Cardiac septum (tissue), 1 donor: ENCODE data around the gene SERPINA5. TPM values are rescaled to one million over a fixed set of nuclear protein-coding genes. Genes with fewer than 3 reads are reported as not detected.
"Not testable (repeated sequence)": the region's sequence is repeated elsewhere in the genome, so short reads cannot be mapped to it uniquely, and the experiment has no call there.

ENCODE experiments used
- DNase-seq: peaks from one replicate; pipeline ENCODE4 v3.0.0-alpha.2; 2020; ENCODE audit warnings: low spot score
- intact Hi-C: fragments of 100-400 bp; cut with DNase I; formaldehyde crosslinking; loops from one replicate; pipeline ENCODE4 v1.14.0; 2022
- total RNA-seq: library from RNA; stranded (reverse); fragmentation: NEBNext Ultra II Directional; extraction: Animal tissue kit (Norgen Biotek cat#: 25700); gene quantifications from one replicate; pipeline ENCODE4 v1.2.1, GENCODE V29; 2021
- donor health status: DM: no; HTN: no; CAD: no.

Gene SERPINA5
- total RNA-seq, 1 donor from 2014 or later, result 1.2 TPM

DNA sequence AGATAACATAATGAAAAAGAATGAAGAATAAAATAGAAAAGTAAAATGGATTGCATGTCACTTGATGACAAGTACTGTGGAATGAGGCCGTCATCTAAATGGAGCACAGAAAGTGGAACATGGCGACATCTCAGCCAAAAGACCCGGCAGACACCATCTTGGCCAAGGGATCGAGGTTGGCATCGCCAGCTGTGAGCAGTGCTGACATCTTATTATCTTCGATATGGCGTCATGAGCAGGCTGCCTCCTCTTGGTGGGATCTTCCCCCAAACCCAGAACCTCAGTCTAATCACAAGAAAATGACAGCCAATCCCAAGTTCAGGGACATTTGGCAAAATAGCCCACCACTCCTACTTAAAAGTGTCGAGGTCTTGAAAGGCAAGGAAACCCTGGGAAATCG, 15.1 kb downstream of the SERPINA5 start:
- DNase-seq, result no peak
- intact Hi-C loops, result no loop called here

DNA sequence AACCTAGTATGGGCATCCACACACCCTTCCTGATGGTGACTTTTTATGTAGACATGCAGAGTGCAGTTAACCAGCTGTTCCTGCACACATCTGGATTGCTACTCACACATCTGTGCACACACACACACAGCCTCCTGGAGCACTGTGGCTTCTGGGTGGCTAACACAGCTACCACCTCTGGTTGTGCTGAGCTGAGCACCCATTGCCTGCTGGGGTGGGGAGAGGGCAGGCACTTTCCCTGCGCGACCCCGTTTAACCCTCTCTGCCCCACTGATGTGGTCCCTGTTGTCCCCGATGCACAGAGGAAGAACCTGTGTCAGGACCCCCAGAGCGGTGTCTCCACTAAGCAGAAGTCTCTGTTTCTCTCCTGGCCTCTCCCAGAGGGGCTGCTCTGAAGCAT, 16.6 kb downstream of the SERPINA5 start:
- DNase-seq, result no peak
- intact Hi-C loops, result no loop called here

DNA sequence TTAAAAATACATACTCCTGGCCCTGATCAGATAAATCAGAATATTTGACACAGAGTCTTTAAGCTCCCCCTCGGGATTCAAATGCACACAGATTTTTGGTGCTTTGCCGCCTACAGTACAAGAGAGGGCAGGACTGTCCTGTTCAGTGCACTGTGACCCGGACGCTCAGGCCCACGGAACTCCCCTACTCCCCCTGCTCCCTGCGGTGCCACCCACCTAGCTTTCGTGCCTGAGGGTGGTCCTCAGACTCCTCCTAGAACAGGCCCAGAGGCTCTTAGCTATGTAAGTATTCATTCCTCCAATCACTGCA, 17.2 kb downstream of the SERPINA5 start:
- DNase-seq, result no peak
- intact Hi-C loops, result no loop called here

DNA sequence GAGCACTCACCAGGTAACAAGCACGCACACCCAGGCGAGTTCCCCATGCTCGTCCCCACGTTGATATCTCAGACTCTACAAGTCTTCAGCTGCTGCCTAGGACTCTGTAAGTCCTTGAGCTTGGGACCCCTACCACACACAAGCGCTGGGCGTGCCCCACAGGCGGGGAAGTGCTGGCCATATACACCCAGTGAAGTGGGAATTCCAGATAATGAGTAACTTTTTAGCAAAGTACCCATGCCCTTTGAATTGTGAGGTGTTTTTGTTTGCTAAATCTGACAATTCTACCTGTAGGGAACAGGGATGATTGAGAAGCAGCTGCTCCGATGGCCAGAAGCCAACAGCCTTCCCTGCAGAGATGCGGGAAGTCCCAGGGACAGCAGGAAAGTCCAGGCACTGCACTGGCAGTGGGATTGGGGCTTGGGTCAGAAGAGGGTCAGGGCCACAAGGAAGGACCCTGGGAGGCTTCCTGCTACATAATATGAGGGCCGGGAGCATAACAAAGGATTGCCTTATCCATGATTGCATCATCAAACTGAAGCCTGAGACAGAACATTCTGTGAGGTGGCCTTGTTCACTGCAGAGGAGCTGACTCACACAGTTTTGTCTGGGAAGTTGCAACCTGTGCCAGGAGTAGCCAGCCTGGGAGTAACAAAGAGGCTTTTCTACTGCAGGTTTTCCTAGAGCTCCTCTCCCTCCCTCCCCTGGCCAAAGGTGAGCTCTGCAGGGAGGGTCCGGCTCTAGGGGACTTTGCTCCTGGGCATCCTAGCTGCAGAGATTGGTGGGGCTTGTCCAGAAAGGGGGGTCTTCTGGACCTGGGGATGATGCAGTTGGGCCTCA, 17.8 kb downstream of the SERPINA5 start:
- no peak for DNase-seq
- intact Hi-C loops, result no loop called here

DNA sequence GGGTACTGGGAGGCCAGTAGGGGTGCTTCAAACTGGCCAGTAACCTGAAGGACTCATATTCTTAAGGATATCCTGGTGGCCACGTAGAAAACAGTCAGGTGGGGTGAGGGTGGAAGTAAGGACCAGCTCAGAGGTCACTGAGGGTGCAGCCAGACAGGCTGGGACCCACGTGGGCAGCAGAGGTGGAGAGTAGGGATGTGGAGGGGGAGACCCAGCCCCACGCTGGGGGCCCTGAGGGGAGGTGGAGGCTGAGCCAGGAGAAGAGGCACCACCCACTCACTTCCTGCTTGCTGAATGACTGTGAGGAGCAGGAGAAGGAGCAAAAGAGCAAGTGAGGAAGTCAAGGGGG, 18.4 kb downstream of the SERPINA5 start:
- intact Hi-C loops, result no loop called here
- DNase-seq, result no peak

DNA sequence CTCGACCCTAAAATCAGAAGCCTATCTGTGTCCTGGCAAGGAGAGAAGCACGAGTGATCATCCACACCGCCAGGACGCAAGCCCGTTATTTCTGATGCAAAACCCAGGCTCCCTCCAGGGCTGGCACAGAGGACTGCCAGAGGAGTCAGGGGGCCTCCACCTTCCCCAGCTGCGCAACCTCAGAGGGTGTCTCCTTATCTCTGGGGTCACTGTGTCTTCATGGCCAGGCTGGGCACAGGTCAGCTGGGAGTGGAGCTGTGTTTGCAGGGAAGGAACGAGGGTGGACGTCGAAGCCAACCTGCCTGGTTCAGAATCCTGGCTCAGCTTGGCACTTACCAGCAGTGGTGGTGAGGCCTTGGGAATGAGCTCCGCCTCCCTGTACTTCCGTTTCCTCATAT, 18.9 kb downstream of the SERPINA5 start:
- no peak for DNase-seq
- intact Hi-C loops, result no loop called here

DNA sequence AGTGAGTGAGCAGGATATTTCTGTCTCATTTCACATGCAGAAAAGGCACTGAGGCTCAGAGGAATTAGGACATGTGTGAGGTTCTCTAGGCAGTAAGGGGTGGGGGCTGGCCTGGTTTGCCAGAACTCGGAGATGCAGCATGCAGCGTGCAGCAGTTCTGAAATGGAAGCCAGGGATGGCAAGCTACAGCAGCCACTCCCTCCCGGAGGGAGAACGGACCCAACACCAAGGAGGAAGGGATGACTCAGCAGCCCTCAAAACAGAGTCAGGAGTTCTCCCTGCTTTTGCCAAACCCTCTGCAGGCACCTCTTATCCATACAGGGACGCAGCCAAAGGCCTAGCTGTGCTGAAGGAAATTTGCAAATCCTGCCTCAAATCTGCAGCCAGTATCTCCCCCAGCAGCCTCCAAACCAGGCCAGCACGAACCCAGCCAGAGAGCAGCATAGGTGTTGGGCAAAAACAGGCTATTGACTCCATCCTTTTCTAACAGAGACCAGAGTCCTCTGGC, 20.7 kb downstream of the SERPINA5 start:
- intact Hi-C loops, result no loop called here
- peak; percentile 82 for DNase-seq

DNA sequence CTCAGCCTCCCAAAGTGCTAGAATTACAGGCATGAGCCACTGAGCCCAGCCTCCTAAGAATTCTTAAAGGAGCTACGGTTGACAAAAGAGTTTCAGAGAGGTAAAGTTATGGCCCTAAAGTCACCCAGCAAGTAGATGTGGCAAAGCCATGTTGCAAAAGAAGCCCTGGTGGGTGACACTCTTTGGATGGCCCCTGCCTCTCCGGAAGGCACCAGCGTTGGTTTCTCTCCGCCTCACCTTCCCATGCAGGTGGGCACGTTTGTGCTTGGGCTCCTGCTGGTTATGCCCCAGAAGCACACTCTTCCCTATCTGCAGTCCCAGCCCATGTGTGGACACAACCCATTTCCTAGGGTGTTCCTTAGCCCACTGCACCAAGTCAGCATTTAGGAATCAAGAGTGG, 21.5 kb downstream of the SERPINA5 start:
- intact Hi-C loops, result no loop called here
- DNase-seq, result no peak

DNA sequence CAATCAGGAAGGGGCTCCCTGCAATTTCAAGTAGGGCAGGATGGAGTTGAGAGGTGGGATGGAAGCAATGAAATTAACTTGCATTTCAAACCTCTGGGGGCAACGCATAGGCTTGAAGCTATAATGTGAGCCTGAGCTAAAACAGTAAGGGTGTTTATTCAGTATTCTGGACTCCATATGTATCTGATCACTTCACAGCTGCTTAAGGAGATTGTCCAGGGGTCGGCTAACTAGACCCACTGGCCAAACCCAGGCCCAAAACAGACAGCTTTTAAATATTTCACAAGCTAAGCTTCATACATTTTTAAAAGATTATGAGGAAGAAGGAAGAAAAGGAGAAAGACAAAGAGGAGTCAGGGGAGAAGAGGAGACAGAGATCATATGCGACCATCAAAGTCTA, 24.1 kb downstream of the SERPINA5 start:
- DNase-seq, result no peak
- intact Hi-C loops, result no loop called here

DNA sequence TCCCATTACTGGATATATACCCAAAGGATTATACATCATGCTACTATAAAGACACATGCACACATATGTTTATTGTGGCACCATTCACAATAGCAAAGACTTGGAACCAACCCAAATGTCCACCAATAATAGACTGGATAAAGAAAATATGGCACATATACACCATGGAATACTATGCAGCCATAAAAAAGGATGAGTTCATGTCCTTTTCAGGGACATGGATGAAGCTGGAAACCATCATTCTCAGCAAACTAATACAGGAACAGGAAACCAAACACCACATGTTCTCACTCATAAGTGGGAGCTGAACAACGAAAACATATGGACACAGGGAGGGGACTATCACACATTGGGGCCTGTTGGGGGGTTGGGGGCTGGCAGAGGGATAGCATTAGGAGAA, 27.7 kb downstream of the SERPINA5 start:
- DNase-seq, intact Hi-C loops: not testable (repeated sequence)

DNA sequence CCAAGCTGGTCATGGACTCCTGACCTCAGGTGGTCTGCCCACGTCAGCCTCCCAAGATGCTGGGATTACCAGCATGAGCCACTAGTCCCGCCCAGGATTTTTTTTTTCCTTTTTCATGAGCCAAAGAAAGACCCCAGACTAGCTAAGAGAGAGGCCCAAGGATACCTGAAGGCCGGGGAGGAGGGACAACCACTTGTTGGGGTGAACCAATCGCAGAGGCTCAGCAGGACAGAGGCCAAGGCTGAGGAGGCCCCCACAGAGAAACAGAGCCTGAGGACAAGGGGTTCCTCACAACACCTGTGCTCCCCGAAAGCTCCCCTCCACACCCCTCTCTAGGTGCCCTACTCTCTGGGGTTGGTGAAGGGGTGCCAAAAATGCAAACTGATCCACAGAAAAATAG, 30.0 kb downstream of the SERPINA5 start:
- DNase-seq, result no peak
- intact Hi-C loops, result no loop called here

DNA sequence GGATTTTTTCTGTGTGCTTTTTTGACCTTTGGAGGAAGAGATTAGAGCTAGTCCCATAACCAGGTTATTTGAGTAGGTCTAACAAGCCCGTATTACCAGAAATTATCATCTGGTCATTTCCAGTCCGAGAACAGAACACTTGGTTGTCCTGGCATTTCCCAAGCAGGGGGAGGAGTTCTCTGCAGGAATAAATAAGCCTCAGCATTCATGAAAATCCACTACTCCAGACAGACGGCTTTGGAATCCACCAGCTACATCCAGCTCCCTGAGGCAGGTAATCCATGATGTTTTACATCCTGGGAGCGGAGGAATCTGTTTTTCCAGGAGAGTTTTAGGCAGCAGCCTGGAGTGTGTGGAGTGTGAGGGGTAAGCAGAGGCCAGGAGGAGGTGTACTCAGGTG, 30.9 kb downstream of the SERPINA5 start, which contains the start of gene SERPINA3:
Gene SERPINA3, plus strand, starts transcription at position 218 of the 400 bp plus-strand sequence. CDS start 2,051 bp downstream, outside the sequence.
- intact Hi-C loops, result no loop called here
- no peak for DNase-seq

DNA sequence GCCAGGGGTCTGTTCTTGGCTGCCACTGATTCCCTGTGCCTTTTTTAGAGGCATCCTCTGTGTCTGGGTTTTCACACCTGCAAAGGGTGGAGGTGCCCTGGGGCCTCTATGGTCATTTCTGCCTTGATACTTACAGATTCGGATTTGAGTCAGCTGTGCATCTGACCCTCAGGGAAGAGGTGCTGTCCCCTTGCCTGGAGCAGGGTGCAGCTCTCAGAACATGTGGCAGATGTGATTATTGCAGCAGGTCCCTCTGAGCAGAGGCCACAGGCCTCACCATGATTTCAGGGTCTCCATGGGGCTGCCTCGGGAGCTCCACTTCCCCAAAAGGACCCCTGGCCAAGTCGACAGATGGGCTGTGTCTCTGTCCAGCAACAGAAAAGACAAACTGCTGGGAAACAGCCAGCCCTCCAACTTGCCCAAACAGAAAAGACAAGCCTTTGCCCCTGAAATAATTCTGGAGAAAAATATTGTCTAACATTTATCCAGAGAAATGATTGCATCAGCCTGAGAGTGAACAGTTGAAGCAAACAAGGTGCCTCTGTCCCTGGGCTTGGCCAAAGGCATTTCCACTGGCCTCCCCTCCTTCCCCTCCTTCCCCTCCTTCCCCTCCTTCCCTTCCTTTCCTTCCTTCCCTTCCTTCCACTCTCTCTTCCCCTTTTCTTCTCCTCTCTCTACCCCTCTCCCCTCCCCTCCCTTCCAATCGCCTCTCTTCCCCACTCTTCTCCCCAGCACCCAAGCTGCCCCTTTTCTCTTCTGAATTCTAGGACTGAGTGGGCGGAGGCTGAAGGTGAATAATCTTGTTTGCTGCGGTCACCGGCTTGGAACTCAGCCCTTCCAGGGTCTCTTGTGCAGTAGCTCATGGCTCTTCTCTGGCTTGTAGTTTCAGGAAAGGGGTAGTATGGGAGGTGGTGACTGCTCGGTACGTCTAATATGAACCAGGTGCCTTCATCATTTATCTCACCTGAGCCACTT, 31.6 kb downstream of the SERPINA5 start:
- intact Hi-C loops, result no loop called here
- DNase-seq, result no peak

DNA sequence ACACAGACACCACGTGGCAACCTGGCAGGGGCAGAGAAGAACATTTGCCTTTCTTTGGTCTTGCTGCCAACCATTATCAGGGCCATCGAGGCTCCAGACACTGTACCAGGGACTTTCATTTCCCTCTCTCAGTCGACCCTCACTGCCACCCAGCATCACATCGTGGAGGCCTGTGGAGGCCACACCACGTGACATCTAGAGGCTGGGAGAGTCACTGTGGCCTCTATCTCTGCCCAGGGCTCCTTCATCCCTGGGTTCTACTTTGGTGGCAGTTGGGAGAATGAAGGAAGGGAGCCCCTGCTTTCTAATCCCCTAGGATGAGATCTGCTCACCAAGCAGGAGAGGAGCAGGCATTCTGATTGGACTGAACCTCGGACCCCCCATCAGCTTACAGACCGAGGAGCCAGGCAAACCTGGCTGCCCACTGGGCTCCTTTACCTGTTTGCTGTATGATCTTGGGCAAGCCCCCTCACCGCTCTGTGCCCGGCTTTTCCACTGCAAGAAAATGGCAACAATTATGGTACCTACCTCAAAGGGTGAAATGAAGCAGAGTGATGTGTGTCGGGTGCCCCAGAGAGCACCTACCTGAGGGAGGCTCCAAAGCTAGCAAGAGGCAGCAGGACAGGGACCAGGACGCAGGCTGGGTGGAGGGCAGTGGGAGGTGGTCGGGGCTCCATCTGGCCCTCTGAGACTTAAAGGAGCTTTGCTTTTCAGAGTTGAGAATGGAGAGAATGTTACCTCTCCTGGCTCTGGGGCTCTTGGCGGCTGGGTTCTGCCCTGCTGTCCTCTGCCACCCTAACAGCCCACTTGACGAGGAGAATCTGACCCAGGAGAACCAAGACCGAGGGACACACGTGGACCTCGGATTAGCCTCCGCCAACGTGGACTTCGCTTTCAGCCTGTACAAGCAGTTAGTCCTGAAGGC, 32.8 kb downstream of the SERPINA5 start:
- intact Hi-C loops, result no loop called here
- no peak for DNase-seq

DNA sequence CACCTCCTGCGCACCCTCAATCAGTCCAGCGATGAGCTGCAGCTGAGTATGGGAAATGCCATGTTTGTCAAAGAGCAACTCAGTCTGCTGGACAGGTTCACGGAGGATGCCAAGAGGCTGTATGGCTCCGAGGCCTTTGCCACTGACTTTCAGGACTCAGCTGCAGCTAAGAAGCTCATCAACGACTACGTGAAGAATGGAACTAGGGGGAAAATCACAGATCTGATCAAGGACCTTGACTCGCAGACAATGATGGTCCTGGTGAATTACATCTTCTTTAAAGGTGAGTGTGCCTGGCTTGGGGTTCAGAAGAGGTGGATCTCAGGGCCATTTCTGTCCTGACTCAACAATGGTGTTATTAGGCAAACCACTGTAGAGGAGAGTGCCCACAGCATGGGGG, 33.6 kb downstream of the SERPINA5 start:
- intact Hi-C loops, result no loop called here
- peak; percentile 31 for DNase-seq

DNA sequence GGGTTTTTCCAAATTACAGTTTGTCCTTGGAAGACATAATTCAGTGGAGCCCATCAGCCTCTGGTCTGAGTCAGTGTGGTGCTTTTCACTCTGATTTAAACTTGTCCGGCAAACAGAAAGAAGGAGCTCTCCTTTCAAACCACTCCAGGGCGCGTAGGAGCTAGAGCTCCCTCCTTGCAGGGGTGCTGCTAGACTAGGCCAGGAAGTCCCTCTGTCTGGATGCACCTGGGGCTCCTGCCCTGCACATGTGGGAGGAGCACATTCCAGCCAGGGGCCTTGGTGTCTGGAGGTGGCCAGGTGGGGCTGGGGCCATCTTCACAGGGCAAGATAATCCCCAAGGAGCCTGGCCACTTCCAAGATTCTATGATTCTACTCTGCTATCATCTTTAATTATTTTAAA, 34.0 kb downstream of the SERPINA5 start:
- no peak for DNase-seq
- intact Hi-C loops, result no loop called here

DNA sequence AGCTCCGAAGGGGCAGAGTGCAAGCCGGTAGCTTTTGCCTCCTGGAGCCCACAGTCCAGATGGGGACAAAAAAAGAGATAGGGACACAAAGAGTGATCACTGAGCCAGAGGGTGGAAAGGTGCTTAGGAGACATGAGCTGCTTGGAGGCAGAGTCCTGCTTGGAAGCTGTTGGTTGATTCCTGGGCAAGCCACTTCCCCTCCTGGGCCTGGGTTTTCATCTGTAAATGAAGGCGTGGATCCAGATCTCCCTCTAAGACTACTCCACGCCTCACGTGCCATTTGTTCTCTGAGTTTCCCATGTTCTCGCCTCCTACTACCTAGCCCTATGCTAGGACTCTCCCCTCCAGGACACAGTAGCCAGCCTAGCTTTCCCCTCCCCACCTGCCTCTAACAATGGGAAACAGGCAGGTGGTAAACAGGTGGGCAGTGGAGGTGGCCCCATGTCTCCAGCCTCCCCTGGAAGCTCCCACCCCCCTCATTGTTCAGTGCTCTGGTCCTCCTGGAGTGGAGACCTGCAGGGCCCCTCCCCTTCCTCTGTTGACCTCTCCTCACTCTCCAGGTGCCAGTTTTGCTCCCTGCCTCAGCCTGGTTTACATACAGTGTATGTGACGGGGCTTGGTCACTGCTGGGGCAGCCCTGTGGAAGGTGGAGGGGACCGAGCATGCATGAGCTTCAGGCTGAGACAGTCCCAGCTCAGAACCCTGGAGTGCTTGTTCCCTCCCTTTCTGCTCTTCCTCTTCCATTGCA, 34.8 kb downstream of the SERPINA5 start:
- peak; percentile 19 for DNase-seq
- intact Hi-C loops, result no loop called here

DNA sequence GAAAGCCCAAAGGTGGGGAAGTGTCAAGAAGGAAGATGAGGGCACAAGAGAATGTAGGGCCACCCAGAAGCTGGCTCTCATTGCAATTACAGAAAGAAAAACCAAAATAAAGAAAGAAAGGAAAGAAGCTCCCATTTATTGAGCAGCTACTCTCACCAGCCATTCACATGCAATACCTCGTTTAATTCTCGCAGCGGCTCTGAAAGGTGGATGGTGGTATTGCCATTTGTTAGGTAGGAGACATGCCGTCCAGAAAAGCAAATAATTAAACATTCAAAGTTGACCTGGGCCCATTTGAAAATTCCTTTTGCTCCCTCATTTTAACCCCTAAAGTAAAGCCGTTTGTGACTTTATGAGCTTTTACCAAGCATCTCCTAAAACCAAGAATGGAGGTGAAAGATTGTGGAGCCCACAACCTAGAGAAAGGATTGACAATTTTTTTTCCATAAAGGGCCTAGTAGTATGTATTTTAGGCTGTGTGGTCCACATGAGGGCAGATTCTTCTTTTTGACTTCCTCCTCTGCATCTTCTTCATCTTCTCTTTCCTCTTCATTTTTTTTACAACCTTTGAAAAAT, 36.2 kb downstream of the SERPINA5 start:
- DNase-seq, result no peak
- intact Hi-C loops, result no loop called here
